Lung (tissue), 12 donors: ENCODE data around the gene GNAS. TPM values are rescaled to one million over a fixed set of nuclear protein-coding genes. Genes with fewer than 3 reads are reported as not detected.
A peak's percentile ranks its signal among the peaks of the same experiment; 100 is the strongest.

Experiments used
- ATAC-seq: fragments of 200-7000 bp; cut with Tn5 transposase; one replicate; pipeline ENCODE4 v1.9.1; 2020; ENCODE audit warnings: moderate number of reproducible peaks; ENCODE audit not compliant: insufficient read depth, low FRiP score
- DNase-seq, 3 donors: peaks; one replicate each; pipeline ENCODE4 v3.0.0-alpha.2; 2013 to 2017
- H3K27ac ChIP-seq, 2 donors: one replicate each; pipeline ENCODE4 v1.5.1; 2013; ENCODE audit warnings: mild to moderate bottlenecking in 2 of 2, moderate library complexity in 2 of 2, control low read depth in 1 of 2, inconsistent platforms in 1 of 2, low read depth in 1 of 2, low read length in 1 of 2
- H3K27me3 ChIP-seq, 3 donors: one replicate each; pipeline ENCODE4 v1.5.1; 2013; ENCODE audit warnings: low read length in 2 of 3; ENCODE audit not compliant: control insufficient read depth in 3 of 3, insufficient read depth in 3 of 3
- H3K36me3 ChIP-seq, 4 donors: one replicate each; pipeline ENCODE4 v1.5.1; 2013; ENCODE audit warnings: low read length in 4 of 4, mild to moderate bottlenecking in 1 of 4, moderate library complexity in 1 of 4; ENCODE audit not compliant: control insufficient read depth in 4 of 4, insufficient read depth in 4 of 4
- H3K4me1 ChIP-seq, 5 donors: one replicate each; pipeline ENCODE4 v1.5.1; 2013; ENCODE audit warnings: low read length in 5 of 5, mild to moderate bottlenecking in 2 of 5, moderate library complexity in 1 of 5; ENCODE audit not compliant: control insufficient read depth in 5 of 5, insufficient read depth in 5 of 5
- H3K4me3 ChIP-seq: one replicate; pipeline ENCODE4 v1.5.1; 2013; ENCODE audit warnings: mild to moderate bottlenecking, control low read depth, moderate library complexity
- H3K9ac ChIP-seq, 2 donors: one replicate each; pipeline ENCODE4 v1.5.1; 2013; ENCODE audit warnings: low read length in 2 of 2, control low read depth in 1 of 2; ENCODE audit not compliant: insufficient read depth in 1 of 2
- H3K9me3 ChIP-seq, 4 donors: one replicate each; pipeline ENCODE4 v1.5.1; 2013; ENCODE audit warnings: low read length in 3 of 4, mild to moderate bottlenecking in 1 of 4, moderate library complexity in 1 of 4; ENCODE audit not compliant: control insufficient read depth in 4 of 4, insufficient read depth in 3 of 4
- CTCF ChIP-seq: IDR thresholded peaks from 2 replicates; pipeline ENCODE4 v1.5.1; 2012; ENCODE audit warnings: mild to moderate bottlenecking; ENCODE audit errors: control extremely low read depth, extremely low read depth
- WGBS, 2 donors: extraction: QIAGEN DNeasy Blood & Tissue Kit; methylation state at CpG; one replicate each; pipeline ENCODE4 v1.1.7; 2013; 5-methylcytosine and 5-hydroxymethylcytosine counted together
- polyA plus RNA-seq, 2 donors: library from polyadenylated mRNA; stranded (reverse); fragments of 200-250 nt; gene quantifications; one replicate each; pipeline ENCODE4 v1.2.1, GENCODE V29; 2013
- total RNA-seq, 2 donors: library from RNA; depleted of rRNA in 1 of 2; stranded (reverse); fragments of >200 nt in 1 of 2; gene quantifications; one replicate each; pipeline ENCODE4 v1.2.1, GENCODE V29; 2014 to 2021
- donor health status: control.
- donor health status: control.
- donor health status: Bipolar disorder and iron deficiency.
- donor health status: healthy.
- donor health status: DM: yes; HTN: yes; CAD: no.

GNAS gene
- total and polyA plus RNA-seq, 4 donors: 638 to 1,238 (median 887) TPM

GRCh38 chr20:58890518-58891085 is 38.1 kb downstream of the GNAS start:
- TF ChIP-seq CTCF: no peak
- DNase-seq: peak; percentile 95 to 98 (median 97)
- H3K36me3 ChIP-seq: no peaks in the 10 kb centered on the region
- H3K4me3 ChIP-seq: peak overlapping the region; percentile 85
- peak overlapping the region; percentile 89 to 98 for H3K27ac ChIP-seq
- 0 to 1% methylated on average over 50 to 64 of the region's 64 CpGs for WGBS, 2 donors
- peak overlapping the region; percentile 46 to 95 for H3K9ac ChIP-seq
- ATAC-seq: peak; percentile 61
- peaks cover 2 to 40% (median 18%) of the 10 kb centered on the region in 5 donors for H3K4me1 ChIP-seq
- H3K27me3 ChIP-seq: no peaks in the 10 kb centered on the region
- no peaks in the 10 kb centered on the region for H3K9me3 ChIP-seq

GRCh38 chr20:58891086-58891717 is 38.7 kb downstream of the GNAS start:
- no peaks in the 10 kb centered on the region for H3K36me3 ChIP-seq
- DNase-seq (no peak), ATAC-seq (peak; percentile 58)

GRCh38 chr20:58891718-58892140 is 39.2 kb downstream of the GNAS start:
- no peaks in the 10 kb centered on the region for H3K27me3 ChIP-seq
- 0 to 1% methylated on average over 11 to 55 of the region's 55 CpGs for WGBS, 2 donors
- peak overlapping the region; percentile 85 for H3K4me3 ChIP-seq
- no peak for ATAC-seq
- no peaks in the 10 kb centered on the region for H3K9me3 ChIP-seq
- H3K27ac ChIP-seq: peak overlapping the region; percentile 98 to 99
- peak in 1 of 3 donors; percentile 80 for DNase-seq
- peak overlapping the region; percentile 54 to 90 for H3K9ac ChIP-seq
- peaks cover 5 to 51% (median 26%) of the 10 kb centered on the region in 5 donors for H3K4me1 ChIP-seq
- H3K36me3 ChIP-seq: peaks cover 0 to 2% (median 0%) of the 10 kb centered on the region in 4 donors
- TF ChIP-seq CTCF: no peak

More at GRCh38 chr20:58891086-58891717, 38.7 kb downstream of the GNAS start:
- peaks cover 5 to 46% (median 24%) of the 10 kb centered on the region in 5 donors for H3K4me1 ChIP-seq
- 0 to 1% methylated on average over 27 to 102 of the region's 105 CpGs for WGBS, 2 donors
- no peak for TF ChIP-seq CTCF
- H3K9ac ChIP-seq: peak overlapping the region in 1 of 2 donors; percentile 54
- no peaks in the 10 kb centered on the region for H3K27me3 ChIP-seq
- H3K27ac ChIP-seq: peak overlapping the region; percentile 98 to 99
- H3K4me3 ChIP-seq: peak overlapping the region; percentile 85
- no peaks in the 10 kb centered on the region for H3K9me3 ChIP-seq
